Kidney glomerular epithelial cell (primary cell): ENCODE results near the gene TRAP1.
"Not testable (repeated sequence)": the region's sequence is repeated elsewhere in the genome, so short reads cannot be mapped to it uniquely, and the experiment has no call there.

Experiments
- DNase-seq: peaks from one replicate; lab custom pipeline; 2025; lab: John Stamatoyannopoulos, UW

The TRAP1 gene

DNA sequence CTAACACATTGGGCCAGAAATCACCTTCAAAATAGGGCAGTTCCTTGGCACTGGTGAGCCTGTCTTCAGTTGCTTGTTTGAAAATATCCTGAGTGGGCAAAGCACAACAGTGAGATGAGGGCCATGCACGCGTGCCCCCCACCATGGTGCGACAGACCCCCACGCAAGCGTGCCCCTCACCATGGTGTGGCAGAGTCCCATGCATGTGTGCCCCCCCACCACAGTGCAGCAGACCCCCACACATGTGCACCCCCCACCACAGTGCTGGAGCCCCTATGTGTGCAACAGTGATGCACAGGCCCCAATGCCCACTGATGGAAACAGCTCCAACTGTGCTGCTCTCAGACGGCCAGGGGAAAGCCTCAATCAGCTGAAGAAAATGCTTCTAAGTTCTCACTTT is 18.8 kb upstream of the TRAP1 start:
- DNase-seq: no peak

DNA sequence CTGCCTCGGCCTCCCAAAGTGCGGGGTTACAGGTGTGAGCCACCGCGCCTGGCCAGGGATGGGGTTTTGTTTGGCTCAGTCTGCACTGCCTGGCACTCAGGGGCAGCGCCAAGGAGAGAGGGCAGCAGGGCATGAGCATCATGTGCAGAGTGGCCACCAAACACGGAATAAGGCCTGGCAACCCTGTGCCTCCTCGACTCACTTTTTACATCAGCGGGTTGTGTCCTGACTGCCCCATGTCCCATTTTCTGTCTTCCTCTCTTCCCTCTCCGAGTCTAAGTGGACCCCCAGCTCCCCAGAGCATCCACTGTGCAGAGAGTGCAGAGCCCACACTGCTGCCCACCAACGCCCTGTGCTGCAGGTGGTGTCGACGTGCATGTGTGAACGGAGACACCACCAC is 18.2 kb upstream of the TRAP1 start:
- DNase-seq: no peak

- DNase-seq: no peak
These were observed 17.5 kb upstream of the TRAP1 start for GRCh38 chr16:3734758-3735221.

- DNase-seq: no peak
These were observed 16.9 kb upstream of the TRAP1 start for GRCh38 chr16:3734084-3734757.

DNA sequence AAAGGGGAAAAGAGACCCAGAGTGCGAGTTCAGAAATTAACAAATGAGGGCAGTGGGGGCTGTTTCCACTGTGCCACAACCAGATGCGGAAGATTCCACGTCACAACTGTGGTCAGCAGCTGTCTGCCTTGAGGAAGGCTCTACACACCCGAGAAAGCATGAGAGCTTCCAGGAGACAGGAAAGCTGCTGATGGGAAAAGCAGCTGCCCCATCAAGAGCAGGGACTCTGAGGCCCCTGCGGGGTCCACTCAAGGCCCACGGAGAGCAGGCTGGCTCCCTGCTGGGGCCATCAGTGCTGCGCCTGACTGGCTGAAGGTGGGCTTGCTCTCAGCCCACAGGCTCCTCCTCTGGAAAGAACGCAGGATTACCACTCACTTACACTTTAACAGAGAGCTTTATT is 14.8 kb upstream of the TRAP1 start:
- DNase-seq: no peak

DNA sequence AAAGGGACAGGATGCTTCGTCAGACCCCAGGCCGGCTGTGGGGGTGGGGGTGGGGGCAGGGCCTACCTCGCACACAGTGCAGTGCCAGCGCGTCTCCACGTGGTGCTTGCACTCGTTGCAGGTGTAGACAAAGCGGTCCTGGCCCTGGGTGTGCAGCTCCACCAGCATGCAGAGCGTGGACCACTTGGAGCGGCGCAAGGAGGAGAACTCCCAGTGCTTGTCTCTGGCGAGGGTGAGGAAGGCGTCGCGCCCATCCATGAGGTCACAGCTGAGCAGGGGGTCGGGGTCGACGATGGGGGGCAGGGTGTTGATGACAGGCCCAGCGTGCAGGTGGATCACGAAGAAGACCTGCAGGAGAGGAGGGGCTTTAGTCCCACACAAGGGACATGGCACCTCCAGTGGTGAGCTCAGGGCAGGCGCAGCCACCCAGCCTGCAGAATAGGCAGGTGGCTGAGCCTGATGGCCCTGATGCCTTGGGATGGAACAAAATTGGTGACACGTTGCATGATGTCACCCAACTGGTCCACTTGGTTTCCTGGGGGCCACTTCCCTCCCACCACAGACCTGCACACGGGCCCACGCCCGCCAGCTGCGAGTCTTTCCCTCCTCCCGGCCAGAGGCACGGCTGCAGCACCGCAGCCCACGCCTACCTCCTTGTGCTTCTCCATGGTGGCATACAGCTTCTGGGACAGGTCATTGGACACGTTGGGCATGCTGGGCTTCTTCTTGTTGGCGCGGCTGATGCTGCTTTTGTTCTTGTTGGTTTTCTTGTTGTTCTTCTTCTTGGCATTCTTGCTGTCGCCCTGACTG is 14.0 kb upstream of the TRAP1 start:
- no peak for DNase-seq

- no peak for DNase-seq
These were observed 13.1 kb upstream of the TRAP1 start for GRCh38 chr16:3730161-3731125.

- DNase-seq: no peak
These were observed 12.1 kb upstream of the TRAP1 start for GRCh38 chr16:3729161-3730112.

- no peak for DNase-seq
These were observed 11.3 kb upstream of the TRAP1 start for GRCh38 chr16:3728424-3729160.

DNA sequence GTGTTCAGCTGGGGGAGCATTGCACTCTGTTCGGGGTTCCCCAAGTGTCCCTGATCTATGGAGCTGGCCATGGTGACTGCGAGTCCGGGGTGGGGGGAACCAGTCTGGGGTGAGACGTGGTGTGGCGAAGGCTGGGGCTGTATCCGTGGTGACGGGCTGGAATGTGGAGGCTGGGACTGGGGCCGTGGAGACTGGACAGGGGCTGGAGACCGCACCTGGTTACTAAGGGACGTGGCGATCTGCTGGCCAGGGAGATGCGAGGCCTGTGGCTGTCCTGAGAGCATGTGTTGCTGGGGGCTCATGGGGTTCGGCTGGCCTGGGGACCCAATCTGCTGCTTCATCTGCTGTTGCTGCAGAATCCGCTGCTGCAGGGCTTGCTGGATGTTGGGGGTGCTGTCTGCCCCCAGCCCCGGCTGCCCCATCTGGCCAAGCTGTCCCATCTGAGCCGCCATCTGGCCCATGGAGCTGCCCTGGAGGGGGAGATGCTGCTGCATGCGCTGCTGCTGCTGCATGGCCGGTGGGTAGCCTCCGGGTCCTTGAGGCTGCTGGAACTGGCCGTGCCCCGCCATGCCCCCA is 10.6 kb upstream of the TRAP1 start:
- no peak for DNase-seq

- no peak for DNase-seq
These were observed 8.8 kb upstream of the TRAP1 start for GRCh38 chr16:3726021-3726687.

DNA sequence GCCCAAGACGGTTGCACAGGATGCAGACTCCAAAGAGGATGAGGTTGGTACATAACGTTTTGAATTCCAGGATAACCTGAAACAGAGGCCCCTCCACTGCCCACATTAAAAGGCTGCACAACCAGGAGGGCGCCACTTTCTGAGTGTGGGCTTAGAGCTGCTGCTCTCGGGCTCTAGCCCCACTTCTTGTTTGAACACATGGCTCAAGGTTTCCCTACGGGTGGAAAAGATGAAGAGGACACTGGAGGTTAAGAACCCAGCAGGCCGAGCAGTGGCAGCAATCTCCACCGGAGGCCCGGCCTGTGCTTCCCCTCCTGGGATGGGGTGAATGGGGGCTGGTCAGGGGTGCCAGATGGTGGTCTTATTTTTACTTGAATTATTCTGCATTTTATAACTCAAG is 8.0 kb upstream of the TRAP1 start:
- no peak for DNase-seq

- DNase-seq: no peak
These were observed 5.2 kb upstream of the TRAP1 start for GRCh38 chr16:3722508-3722907.

DNA sequence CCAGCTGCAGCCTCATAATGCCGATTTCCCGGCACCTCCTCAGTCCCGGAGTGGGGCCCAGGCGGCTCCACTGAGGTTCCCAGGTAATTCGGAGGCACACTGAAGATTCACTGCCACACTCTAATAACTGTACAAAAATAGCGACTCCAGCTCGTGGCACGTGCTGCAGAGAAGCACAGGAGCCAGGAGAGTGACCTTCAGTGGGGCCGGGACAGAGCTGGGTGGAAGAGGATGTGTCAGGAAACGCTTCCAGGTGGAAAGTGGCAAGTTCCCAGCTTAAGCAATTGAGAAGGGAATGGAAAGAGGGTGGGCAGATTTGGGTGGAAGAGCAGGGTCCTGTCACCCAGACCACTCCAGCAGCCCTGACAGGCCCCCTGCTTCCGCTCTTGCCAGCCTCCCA is 3.1 kb upstream of the TRAP1 start:
- DNase-seq: no peak

DNA sequence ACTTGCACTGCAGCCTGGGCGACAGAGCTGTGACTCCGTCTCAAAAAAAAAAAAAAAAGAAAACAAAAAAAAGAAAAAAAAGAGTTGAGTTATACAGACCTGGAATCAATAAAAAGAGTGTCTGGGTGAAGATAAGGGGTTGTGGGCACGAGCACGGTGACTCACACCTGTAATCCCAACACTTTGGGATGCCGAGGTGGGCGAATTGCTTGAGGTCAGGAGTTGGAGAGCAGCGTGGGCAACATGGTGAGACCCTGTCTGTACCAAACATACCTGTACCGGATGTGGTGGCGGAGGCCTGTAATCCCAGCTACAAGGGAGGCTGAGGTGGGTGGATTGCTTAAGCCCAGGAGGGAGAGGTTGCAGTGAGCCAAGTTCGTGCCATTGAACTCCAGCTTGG is 1.3 kb upstream of the TRAP1 start:
- DNase-seq: no peak

GRCh38 chr16:3718019-3718391 is 681 bp upstream of the TRAP1 start:
- DNase-seq: no peak

- DNase-seq: no peak
These were observed 491 bp downstream of the TRAP1 start for GRCh38 chr16:3716831-3717234.

DNA sequence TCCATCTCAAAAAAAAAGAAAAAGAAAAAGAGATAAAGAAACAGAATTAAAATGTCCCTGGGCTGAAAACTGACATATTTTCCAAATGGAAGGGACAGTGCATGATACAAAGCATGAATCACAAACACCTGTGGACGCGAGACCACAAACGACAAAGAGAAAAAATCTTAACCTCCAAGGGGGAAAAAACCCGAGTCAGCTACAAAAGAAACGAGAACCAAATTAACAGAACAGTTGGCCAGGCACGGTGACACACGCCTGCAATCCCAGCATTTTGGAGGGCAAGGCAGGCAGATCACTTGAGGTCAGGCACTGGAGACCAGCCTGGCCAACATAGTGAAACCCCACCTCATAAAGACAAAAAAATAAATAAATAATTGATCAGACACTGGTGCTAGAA is 1.9 kb downstream of the TRAP1 start:
- no peak for DNase-seq

DNA sequence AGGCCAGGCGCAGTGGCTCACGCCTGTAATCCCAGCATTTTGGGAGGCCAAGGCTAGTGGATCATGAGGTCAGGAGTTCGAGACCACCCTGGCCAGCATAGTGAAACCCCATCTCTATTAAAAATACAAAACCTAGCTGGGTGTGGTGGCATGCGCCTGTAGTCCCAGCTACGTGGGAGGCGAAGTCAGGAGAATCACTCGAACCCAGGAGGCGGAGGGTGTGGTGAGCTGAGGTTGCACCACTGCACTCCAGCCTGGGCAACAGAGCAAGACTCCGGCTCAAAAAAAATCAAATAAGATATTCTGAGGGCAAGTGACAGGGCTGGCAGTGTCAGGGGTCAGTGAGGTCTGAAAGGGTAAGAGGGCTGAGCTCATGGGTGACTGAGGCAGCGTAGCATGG is 2.9 kb downstream of the TRAP1 start:
- DNase-seq: not testable (repeated sequence)
